Activated CD4-positive, alpha-beta T cell treated with anti-CD3 and anti-CD28 coated beads, Interleukin-2, amount 10 ng/mL, durations not matched to agents 24 days and 14 days (primary cell): Measurements from ENCODE around the gene IMPA2. TPM values are rescaled to one million over a fixed set of nuclear protein-coding genes. Genes with fewer than 3 reads are reported as not detected.
"Not testable (repeated sequence)": the region's sequence is repeated elsewhere in the genome, so short reads cannot be mapped to it uniquely, and the experiment has no call there.

Experiments used
- DNase-seq: peaks from one replicate; pipeline ENCODE4 v3.0.0; 2022
- H3K27ac Mint-ChIP-seq: one replicate; pipeline ENCODE4 v1.8.0; 2022; ENCODE audit warnings: mild to moderate bottlenecking, mixed read lengths
- H3K27me3 Mint-ChIP-seq: one replicate; pipeline ENCODE4 v1.8.0; 2022; ENCODE audit warnings: mixed read lengths
- H3K36me3 Mint-ChIP-seq: one replicate; pipeline ENCODE4 v1.8.0; 2022; ENCODE audit warnings: low read depth, mild to moderate bottlenecking, mixed read lengths
- H3K4me1 Mint-ChIP-seq: one replicate; pipeline ENCODE4 v1.8.0; 2021; ENCODE audit warnings: mixed read lengths
- H3K4me3 Mint-ChIP-seq: one replicate; pipeline ENCODE4 v1.8.0; 2022; ENCODE audit warnings: mild to moderate bottlenecking, moderate library complexity, mixed read lengths
- H3K9me3 Mint-ChIP-seq: one replicate; pipeline ENCODE4 v1.8.0; 2021; ENCODE audit warnings: mixed read lengths
- intact Hi-C: fragments of 100-400 bp; cut with micrococcal nuclease; formaldehyde crosslinking; loops from one replicate; pipeline ENCODE4 v1.15.1; 2023
- total RNA-seq: library from RNA; stranded (reverse); gene quantifications from 2 replicates; pipeline ENCODE4 v1.2.3, GENCODE V29; 2022

Gene IMPA2
- total RNA-seq, 1 donor from 2014 or later, result 18.8 TPM

DNA sequence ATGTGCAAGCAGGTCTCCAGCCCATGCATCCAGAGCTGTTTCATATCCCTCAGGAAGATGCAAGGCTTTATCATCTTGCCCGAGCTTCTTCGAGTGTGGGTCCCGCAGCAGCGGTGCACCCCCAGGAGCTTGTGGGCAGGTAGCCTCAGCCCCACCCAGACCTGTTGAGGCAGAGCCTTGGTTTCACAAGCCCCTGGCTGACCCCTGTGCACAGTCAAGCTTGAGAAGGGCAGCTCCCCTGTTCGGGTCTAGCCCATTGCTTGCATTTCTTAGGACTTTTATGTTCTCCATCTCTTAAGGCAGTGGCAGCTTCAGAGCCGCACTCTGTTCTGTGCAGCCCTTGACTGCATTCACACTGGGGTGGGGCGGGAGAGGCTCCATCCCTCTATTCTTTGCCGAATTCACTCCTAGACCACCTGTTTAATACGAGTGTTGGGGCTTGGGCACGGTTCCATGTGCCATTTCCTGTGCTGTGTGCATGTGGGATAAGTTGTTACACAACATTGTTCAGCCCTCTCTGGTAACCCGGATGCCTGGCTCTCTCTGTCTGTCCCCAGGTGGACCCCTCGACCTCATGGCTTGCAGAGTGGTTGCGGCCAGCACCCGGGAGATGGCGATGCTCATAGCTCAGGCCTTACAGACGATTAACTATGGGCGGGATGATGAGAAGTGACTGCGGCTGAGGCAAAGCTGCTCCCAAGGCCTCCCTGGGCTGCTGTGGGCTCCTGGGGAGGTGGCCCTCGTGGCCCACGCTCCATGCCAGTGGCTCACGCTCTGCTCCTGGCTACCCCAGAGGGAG, 48.7 kb downstream of the IMPA2 start:
- Mint-ChIP-seq H3K27ac (no peak overlapping the region), H3K4me1 (peaks cover 2% of the 10 kb centered on the region), H3K36me3 (no peaks in the 10 kb centered on the region), H3K27me3 (no peaks in the 10 kb centered on the region), H3K9me3 (no peaks in the 10 kb centered on the region), H3K4me3 (no peak overlapping the region)
- intact Hi-C loops, result no loop called here
- DNase-seq, result no peak

- H3K27me3 Mint-ChIP-seq, result no peaks in the 10 kb centered on the region
- H3K4me1 Mint-ChIP-seq, result peaks cover 2% of the 10 kb centered on the region
- no peaks in the 10 kb centered on the region for H3K36me3 Mint-ChIP-seq
- no peaks in the 10 kb centered on the region for H3K9me3 Mint-ChIP-seq
- no peak for DNase-seq
- intact Hi-C loops, result no loop called here
- no peak overlapping the region for H3K4me3 Mint-ChIP-seq
- H3K27ac Mint-ChIP-seq, result no peak overlapping the region
These were observed 49.4 kb downstream of the IMPA2 start for GRCh38 chr18:12030670-12031069.

DNA sequence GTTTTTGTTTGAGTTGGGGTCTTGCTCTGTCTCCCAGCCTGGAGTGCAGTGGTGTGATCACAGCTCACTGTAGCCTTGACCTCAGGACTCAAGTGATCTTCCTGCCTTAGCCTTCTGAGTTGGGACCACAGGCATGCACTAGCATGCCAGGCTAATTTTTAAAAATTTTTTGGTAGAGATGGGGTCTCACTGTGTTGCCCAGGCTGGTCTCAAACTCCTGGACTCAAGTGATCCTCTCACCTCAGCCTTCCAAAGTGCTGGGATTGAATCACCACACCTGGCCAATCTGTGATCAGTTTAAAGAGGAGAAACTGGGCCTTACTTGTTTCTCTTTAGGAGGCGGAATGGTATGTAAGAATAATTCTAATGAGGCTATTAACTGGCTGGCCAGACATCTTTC, 49.9 kb downstream of the IMPA2 start:
- no peaks in the 10 kb centered on the region for H3K36me3 Mint-ChIP-seq
- H3K4me3 Mint-ChIP-seq, result no peak overlapping the region
- H3K9me3 Mint-ChIP-seq, result no peaks in the 10 kb centered on the region
- H3K4me1 Mint-ChIP-seq, result peaks cover 2% of the 10 kb centered on the region
- DNase-seq, result no peak
- intact Hi-C loops, result no loop called here
- no peaks in the 10 kb centered on the region for H3K27me3 Mint-ChIP-seq
- no peak overlapping the region for H3K27ac Mint-ChIP-seq

DNA sequence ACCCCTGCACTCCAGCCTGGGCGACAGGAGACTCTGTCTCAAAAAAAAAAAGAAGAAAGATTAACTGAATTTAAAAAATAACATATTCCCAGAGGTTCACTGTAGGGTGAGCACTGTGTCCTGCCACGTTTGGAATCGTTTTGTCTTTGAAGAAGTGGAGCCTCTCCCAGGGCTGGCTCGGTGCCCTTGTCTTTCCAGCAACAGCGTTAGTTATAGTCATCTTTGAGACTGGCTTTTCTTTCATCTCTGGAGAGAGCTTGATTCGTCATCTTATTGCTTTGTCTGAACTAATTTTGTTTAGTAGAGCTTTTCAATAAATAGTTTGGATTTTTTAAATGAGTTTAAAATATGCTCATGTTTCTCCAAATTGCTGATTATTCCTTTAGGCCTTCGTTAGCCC, 50.5 kb downstream of the IMPA2 start:
- Mint-ChIP-seq H3K27ac (no peak overlapping the region), H3K27me3 (no peaks in the 10 kb centered on the region), H3K4me3 (no peak overlapping the region), H3K4me1 (peaks cover 2% of the 10 kb centered on the region), H3K9me3 (no peaks in the 10 kb centered on the region), H3K36me3 (no peaks in the 10 kb centered on the region)
- no peak for DNase-seq
- intact Hi-C loops, result no loop called here

DNA sequence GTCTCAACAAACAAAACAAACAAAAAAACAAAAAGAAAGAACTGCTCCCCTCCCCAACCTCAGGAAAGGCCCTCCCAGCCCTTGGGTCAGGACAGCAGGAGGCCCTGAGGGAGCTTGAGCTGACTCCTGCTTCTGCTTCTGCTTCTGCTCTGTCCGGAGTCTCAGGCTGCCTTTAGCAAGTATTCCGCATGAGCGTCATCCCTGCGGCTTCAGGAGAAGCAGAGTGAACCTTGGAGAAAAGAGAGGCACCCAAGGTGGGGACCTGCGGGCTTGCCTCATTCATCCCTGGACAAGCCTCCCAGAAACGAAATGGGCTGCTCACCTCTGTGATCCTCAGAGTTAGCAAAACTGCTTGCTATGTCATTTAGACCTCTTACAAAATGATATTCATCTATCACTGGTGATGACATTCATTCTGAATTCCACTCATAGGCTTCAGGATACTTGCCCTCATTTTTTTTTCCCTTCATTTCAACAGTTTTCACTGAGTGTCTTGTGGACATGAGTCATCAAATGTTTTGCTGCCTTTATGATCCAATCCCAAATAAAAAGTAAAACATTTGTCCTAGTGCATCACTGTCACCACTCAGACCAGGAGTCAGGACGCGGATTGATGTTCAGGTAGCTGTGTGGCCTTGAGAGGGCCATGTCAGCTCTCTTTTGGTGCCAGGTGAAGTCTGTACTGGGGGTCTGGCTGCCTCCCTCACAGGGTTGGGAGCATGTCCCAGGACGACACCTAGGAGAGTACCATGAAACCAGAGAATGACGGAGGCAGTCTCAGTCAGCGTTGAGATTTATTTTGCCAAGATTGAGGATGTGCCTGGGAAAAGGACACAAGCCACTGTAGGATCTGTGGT, 51.7 kb downstream of the IMPA2 start:
- Mint-ChIP-seq H3K27me3 (peaks cover 4% of the 10 kb centered on the region), H3K9me3 (no peaks in the 10 kb centered on the region), H3K36me3 (no peaks in the 10 kb centered on the region), H3K4me1 (peaks cover 2% of the 10 kb centered on the region), H3K27ac (no peak overlapping the region), H3K4me3 (no peak overlapping the region)
- DNase-seq, result no peak
- intact Hi-C loops, result no loop called here

DNA sequence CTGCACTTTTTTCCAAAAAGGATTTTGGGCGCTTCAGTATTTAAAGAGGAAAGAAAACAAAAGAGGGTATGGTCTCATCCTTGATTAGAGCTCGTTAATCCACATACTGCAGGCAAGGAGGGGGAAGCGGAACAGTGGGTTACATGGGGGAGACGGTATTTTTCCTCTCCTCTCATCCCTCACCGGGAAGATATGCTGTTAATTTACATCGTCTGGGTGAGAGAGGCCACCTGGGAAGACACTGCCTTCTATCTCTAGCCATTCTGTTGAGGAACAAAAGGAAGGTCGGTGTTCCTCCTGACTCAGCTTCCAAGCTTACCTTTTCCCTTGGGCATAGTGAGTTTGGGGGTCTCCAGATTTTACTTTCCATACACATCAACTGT, 52.3 kb downstream of the IMPA2 start:
- intact Hi-C loops, result no loop called here

GRCh38 chr18:12034241-12035100, 53.2 kb downstream of the IMPA2 start:
- no peaks in the 10 kb centered on the region for H3K9me3 Mint-ChIP-seq
- H3K27ac Mint-ChIP-seq, result no peak overlapping the region
- H3K27me3 Mint-ChIP-seq, result peaks cover 6% of the 10 kb centered on the region
- no peak overlapping the region for H3K4me3 Mint-ChIP-seq
- peaks cover 2% of the 10 kb centered on the region for H3K4me1 Mint-ChIP-seq
- intact Hi-C loops, result loop anchor here (5.0 kb wide), 1 partner anchor 182 kb away; the partner anchor contains the start of gene CHMP1B
- DNase-seq, result no peak
- no peaks in the 10 kb centered on the region for H3K36me3 Mint-ChIP-seq

More for the DNA sequence above, 52.3 kb downstream of the IMPA2 start:
- H3K9me3 Mint-ChIP-seq, result no peaks in the 10 kb centered on the region
- peaks cover 6% of the 10 kb centered on the region for H3K27me3 Mint-ChIP-seq
- H3K4me1 Mint-ChIP-seq, result peaks cover 2% of the 10 kb centered on the region
- H3K36me3 Mint-ChIP-seq, result no peaks in the 10 kb centered on the region
- H3K27ac Mint-ChIP-seq, result no peak overlapping the region
- H3K4me3 Mint-ChIP-seq, result no peak overlapping the region
- no peak for DNase-seq

DNA sequence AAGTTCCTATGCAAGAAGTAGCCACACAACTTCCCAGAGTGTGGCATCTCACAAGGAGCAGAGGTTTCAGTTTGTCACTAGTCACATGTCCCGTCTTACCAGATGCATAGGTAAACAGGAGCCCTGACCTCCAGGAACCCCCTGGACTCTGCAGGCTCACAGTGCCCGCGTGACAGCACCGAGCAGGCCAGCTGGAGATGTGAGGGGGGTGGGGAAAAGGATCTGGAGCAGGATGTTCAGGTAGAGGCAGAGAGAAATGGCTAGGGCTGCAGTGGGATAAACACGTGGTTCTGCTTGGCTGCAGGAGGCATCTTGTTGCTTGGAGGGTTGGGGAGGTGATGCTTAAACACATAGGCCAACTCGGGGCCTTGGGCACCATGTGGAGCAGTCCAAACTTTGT, 54.2 kb downstream of the IMPA2 start:
- intact Hi-C loops, result loop anchor here (5.0 kb wide), 1 partner anchor 183 kb away; the partner anchor contains the start of gene CHMP1B
- Mint-ChIP-seq H3K4me1 (peaks cover 4% of the 10 kb centered on the region), H3K36me3 (no peaks in the 10 kb centered on the region), H3K4me3 (no peak overlapping the region), H3K27me3 (peaks cover 9% of the 10 kb centered on the region), H3K9me3 (no peaks in the 10 kb centered on the region), H3K27ac (no peak overlapping the region)
- DNase-seq, result no peak

DNA sequence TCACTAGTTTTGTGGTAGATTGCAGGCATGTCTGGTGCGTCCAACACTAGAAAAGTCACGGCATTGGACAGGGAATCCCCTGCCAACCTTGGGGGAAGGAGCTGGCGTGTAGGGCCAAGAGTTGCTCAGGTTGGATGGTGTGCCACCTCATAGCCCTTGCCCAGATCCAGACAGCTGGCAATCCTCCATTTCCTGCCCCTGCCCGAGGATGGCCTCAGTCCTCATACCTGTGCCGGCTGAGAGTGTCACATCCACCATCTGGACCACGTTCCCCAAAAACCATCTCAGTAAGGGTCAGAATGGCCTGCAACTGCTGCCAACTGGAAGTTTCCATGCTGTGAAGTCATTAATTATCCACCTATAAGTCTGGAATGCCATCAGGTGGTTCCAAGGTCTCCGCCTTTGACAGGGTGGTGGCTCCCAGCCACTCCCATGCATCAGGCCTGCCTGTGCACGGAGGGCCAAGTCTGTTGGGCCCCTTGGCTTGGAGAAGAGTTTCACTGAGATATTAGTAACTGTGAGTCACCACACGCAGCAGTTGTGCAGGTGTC, 55.0 kb downstream of the IMPA2 start:
- Mint-ChIP-seq H3K4me3 (no peak overlapping the region), H3K27me3 (peaks cover 9% of the 10 kb centered on the region), H3K27ac (no peak overlapping the region), H3K36me3 (no peaks in the 10 kb centered on the region), H3K4me1 (peaks cover 6% of the 10 kb centered on the region), H3K9me3 (no peaks in the 10 kb centered on the region)
- no peak for DNase-seq
- intact Hi-C loops, result loop anchor here (5.0 kb wide), 1 partner anchor 184 kb away; the partner anchor contains the start of gene CHMP1B

GRCh38 chr18:12038082-12038638, 56.9 kb downstream of the IMPA2 start:
- Mint-ChIP-seq H3K27me3 (peaks cover 9% of the 10 kb centered on the region), H3K4me1 (peaks cover 17% of the 10 kb centered on the region), H3K27ac (peak overlapping the region; percentile 65), H3K9me3 (no peaks in the 10 kb centered on the region), H3K4me3 (peak overlapping the region; percentile 82), H3K36me3 (no peaks in the 10 kb centered on the region)
- DNase-seq, result peak; percentile 69
- intact Hi-C loops, result loop anchor here (2.0 to 5.0 kb wide), 2 partner anchors 57 to 186 kb away; partner anchors contain the start of genes CHMP1B and IMPA2

- Mint-ChIP-seq H3K4me3 (peak overlapping the region; percentile 82), H3K4me1 (peaks cover 17% of the 10 kb centered on the region), H3K27ac (peak overlapping the region; percentile 41), H3K36me3 (no peaks in the 10 kb centered on the region), H3K9me3 (no peaks in the 10 kb centered on the region), H3K27me3 (peaks cover 9% of the 10 kb centered on the region)
- intact Hi-C loops, result loop anchor here (1.0 to 5.0 kb wide), 4 partner anchors 58 to 306 kb away; partner anchors contain the start of genes CHMP1B and IMPA2
- DNase-seq, result peak; percentile 94
These were observed 57.6 kb downstream of the IMPA2 start for GRCh38 chr18:12038639-12039539.

DNA sequence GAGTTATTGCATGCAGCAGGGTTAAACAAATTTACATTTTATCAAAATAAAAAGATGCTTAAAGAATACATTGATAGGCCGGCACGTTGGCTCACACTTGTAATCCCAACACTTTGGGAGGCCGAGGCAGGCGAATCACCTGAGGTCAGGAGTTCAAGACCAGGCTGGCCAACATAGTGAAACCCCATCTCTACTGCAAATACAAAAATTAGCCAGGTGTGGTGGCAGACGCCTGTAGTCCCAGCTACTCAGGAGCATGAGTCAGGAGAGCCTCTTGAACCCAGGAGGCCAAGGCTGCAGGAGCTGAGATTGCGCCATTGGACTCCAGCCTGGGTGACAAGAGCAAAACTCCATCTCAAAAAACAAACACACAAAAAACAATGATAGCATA, 58.2 kb downstream of the IMPA2 start:
- not testable (repeated sequence) for H3K9me3 Mint-ChIP-seq, DNase-seq, H3K27me3 Mint-ChIP-seq, H3K36me3 Mint-ChIP-seq, H3K4me3 Mint-ChIP-seq, H3K27ac Mint-ChIP-seq
- peaks cover 17% of the 10 kb centered on the region for H3K4me1 Mint-ChIP-seq
- intact Hi-C loops, result loop anchor here (1.0 to 5.0 kb wide), 4 partner anchors 59 to 306 kb away; partner anchors contain the start of genes CHMP1B and IMPA2
